Sigmoid colon (tissue), 4 donors: Measurements from ENCODE around the gene CNGA2.

Experiments
- EP300 ChIP-seq, 4 donors: sonication (generic); formaldehyde crosslinking; IDR thresholded peaks; one replicate each; pipeline ENCODE4 v1.6.1; 2017; ENCODE audit warnings: antibody characterized with exemption in 4 of 4
- POLR2A ChIP-seq, 2 donors: fragments of 450-650 bp; IDR thresholded peaks; one replicate each; pipeline ENCODE4 v1.6.1; 2016; ENCODE audit warnings: antibody characterized with exemption in 2 of 2, mild to moderate bottlenecking in 2 of 2, moderate library complexity in 2 of 2
- POLR2AphosphoS5 ChIP-seq, 4 donors: sonication (generic); formaldehyde crosslinking; IDR thresholded peaks; one replicate each; pipeline ENCODE4 v1.6.1; 2017; ENCODE audit warnings: antibody characterized with exemption in 4 of 4
- TF ChIP-seq, protein P1 (sequence below), 4 experiments: fragments of 450-650 bp in 3 of 4; fragments of 200-600 bp in 1 of 4; IDR thresholded peaks; one replicate each; pipeline ENCODE4 v1.5.1; 2016 to 2019; ENCODE audit warnings: antibody characterized with exemption in 4 of 4, mild to moderate bottlenecking in 3 of 4, moderate library complexity in 2 of 4

- TF ChIP-seq, protein P1, sequence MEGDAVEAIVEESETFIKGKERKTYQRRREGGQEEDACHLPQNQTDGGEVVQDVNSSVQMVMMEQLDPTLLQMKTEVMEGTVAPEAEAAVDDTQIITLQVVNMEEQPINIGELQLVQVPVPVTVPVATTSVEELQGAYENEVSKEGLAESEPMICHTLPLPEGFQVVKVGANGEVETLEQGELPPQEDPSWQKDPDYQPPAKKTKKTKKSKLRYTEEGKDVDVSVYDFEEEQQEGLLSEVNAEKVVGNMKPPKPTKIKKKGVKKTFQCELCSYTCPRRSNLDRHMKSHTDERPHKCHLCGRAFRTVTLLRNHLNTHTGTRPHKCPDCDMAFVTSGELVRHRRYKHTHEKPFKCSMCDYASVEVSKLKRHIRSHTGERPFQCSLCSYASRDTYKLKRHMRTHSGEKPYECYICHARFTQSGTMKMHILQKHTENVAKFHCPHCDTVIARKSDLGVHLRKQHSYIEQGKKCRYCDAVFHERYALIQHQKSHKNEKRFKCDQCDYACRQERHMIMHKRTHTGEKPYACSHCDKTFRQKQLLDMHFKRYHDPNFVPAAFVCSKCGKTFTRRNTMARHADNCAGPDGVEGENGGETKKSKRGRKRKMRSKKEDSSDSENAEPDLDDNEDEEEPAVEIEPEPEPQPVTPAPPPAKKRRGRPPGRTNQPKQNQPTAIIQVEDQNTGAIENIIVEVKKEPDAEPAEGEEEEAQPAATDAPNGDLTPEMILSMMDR (IDR thresholded peaks at IDR 0.05), result no peak
- TF ChIP-seq POLR2A (IDR thresholded peaks at IDR 0.05) (no peak), POLR2AphosphoS5 (IDR thresholded peaks at IDR 0.05) (no peak), EP300 (IDR thresholded peaks at IDR 0.05) (no peak)
Measured at GRCh38 chrX:151698485-151698884, 36.1 kb upstream of the CNGA2 start.
